KMS-11 (cell line): Measurements from ENCODE around the gene MCM8.

Experiments
- H2AFZ ChIP-seq: fragments of 200-600 bp; sonication (generic); 2 replicates; pipeline ENCODE4 v1.6.1; 2016; ENCODE audit warnings: antibody characterized with exemption, mixed run types, low read depth
- H3K27ac ChIP-seq: fragments of 200-600 bp; sonication (generic); 2 replicates; pipeline ENCODE4 v1.6.1; 2016; ENCODE audit warnings: mild to moderate bottlenecking, mixed run types
- H3K27me3 ChIP-seq: fragments of 200-600 bp; sonication (generic); 2 replicates; pipeline ENCODE4 v1.6.1; 2017; ENCODE audit warnings: mild to moderate bottlenecking, low read depth, mixed run types, moderate library complexity; ENCODE audit not compliant: insufficient read depth
- H3K36me3 ChIP-seq: fragments of 200-600 bp; sonication (generic); 2 replicates; pipeline ENCODE4 v1.6.1; 2017; ENCODE audit warnings: mild to moderate bottlenecking, mixed run types; ENCODE audit not compliant: insufficient read depth
- H3K4me1 ChIP-seq: fragments of 200-600 bp; sonication (generic); 2 replicates; pipeline ENCODE4 v1.6.1; 2016; ENCODE audit warnings: mild to moderate bottlenecking, low read depth, mixed run types; ENCODE audit not compliant: poor library complexity, severe bottlenecking
- H3K4me2 ChIP-seq: fragments of 200-600 bp; sonication (generic); 2 replicates; pipeline ENCODE4 v1.7.0; 2016; ENCODE audit warnings: mild to moderate bottlenecking, mixed run types
- H3K4me3 ChIP-seq: fragments of 200-600 bp; sonication (generic); IDR thresholded peaks from 2 replicates; pipeline ENCODE4 v1.6.1; 2017; ENCODE audit warnings: low read depth, low read length, mixed read lengths; ENCODE audit not compliant: insufficient read depth
- H3K79me2 ChIP-seq: fragments of 200-600 bp; sonication (generic); 2 replicates; pipeline ENCODE4 v1.6.1; 2016; ENCODE audit warnings: low read depth, mixed run types; ENCODE audit not compliant: insufficient read depth
- H3K9ac ChIP-seq: fragments of 200-600 bp; sonication (generic); 2 replicates; pipeline ENCODE4 v1.6.1; 2016; ENCODE audit warnings: mild to moderate bottlenecking, mixed run types
- H4K20me1 ChIP-seq: fragments of 200-600 bp; sonication (generic); 2 replicates; pipeline ENCODE4 v1.6.1; 2016; ENCODE audit warnings: mild to moderate bottlenecking, mixed run types; ENCODE audit not compliant: insufficient read depth
- CTCF ChIP-seq: fragments of 200-600 bp; sonication (generic); conservative IDR thresholded peaks from 2 replicates; pipeline ENCODE4 v1.6.1; 2017; ENCODE audit warnings: low read depth, mild to moderate bottlenecking, antibody characterized with exemption, low read length, moderate library complexity, mixed read lengths

Gene MCM8

GRCh38 chr20:5913166-5913565, 37.3 kb upstream of the MCM8 start:
- H3K27ac ChIP-seq, result no peak overlapping the region
- peaks cover 14% of the 10 kb centered on the region for H3K4me1 ChIP-seq
- H3K27me3 ChIP-seq, result no peaks in the 10 kb centered on the region
- H4K20me1 ChIP-seq, result no peaks in the 10 kb centered on the region
- no peak overlapping the region for H3K4me2 ChIP-seq
- H3K36me3 ChIP-seq, result no peaks in the 10 kb centered on the region
- H2AFZ ChIP-seq, result no peak overlapping the region
- H3K4me3 ChIP-seq, result no peak overlapping the region
- no peaks in the 10 kb centered on the region for H3K79me2 ChIP-seq
- H3K9ac ChIP-seq, result no peak overlapping the region
- TF ChIP-seq CTCF, result no peak

GRCh38 chr20:5914859-5915258, 35.6 kb upstream of the MCM8 start:
- Histone ChIP-seq H3K4me1 (peaks cover 17% of the 10 kb centered on the region), H3K4me3 (no peak overlapping the region), H2AFZ (no peak overlapping the region), H3K27me3 (no peaks in the 10 kb centered on the region), H3K79me2 (no peaks in the 10 kb centered on the region), H3K4me2 (no peak overlapping the region), H3K9ac (no peak overlapping the region), H4K20me1 (no peaks in the 10 kb centered on the region), H3K27ac (no peak overlapping the region), H3K36me3 (no peaks in the 10 kb centered on the region)
- TF ChIP-seq CTCF, result no peak

GRCh38 chr20:5918856-5919625, 31.4 kb upstream of the MCM8 start:
- Histone ChIP-seq H3K27me3 (no peaks in the 10 kb centered on the region), H3K27ac (no peak overlapping the region), H4K20me1 (no peaks in the 10 kb centered on the region), H3K4me1 (peaks cover 3% of the 10 kb centered on the region), H2AFZ (no peak overlapping the region), H3K4me3 (no peak overlapping the region), H3K79me2 (no peaks in the 10 kb centered on the region), H3K9ac (no peak overlapping the region), H3K36me3 (no peaks in the 10 kb centered on the region), H3K4me2 (no peak overlapping the region)
- no peak for TF ChIP-seq CTCF

GRCh38 chr20:5919626-5920544, 30.6 kb upstream of the MCM8 start:
- no peak for TF ChIP-seq CTCF
- H3K27ac ChIP-seq, result no peak overlapping the region
- H3K4me2 ChIP-seq, result no peak overlapping the region
- H3K79me2 ChIP-seq, result no peaks in the 10 kb centered on the region
- H3K36me3 ChIP-seq, result no peaks in the 10 kb centered on the region
- no peak overlapping the region for H3K4me3 ChIP-seq
- H2AFZ ChIP-seq, result no peak overlapping the region
- H3K27me3 ChIP-seq, result no peaks in the 10 kb centered on the region
- H3K4me1 ChIP-seq, result peaks cover 3% of the 10 kb centered on the region
- no peak overlapping the region for H3K9ac ChIP-seq
- no peaks in the 10 kb centered on the region for H4K20me1 ChIP-seq
